Right atrium auricular region (tissue), 2 donors: ENCODE data around the gene VTI1B. TPM values are rescaled to one million over a fixed set of nuclear protein-coding genes. Genes with fewer than 3 reads are reported as not detected.

Experiments used
- DNase-seq: peaks from one replicate; pipeline ENCODE4 v3.0.0-alpha.2; 2019; ENCODE audit warnings: low spot score
- H3K27ac ChIP-seq, 2 donors: fragments of 200-600 bp; sonication (generic); 1 replicate in 1 of 2; 2 replicates in 1 of 2; pipeline ENCODE4 v1.5.1; 2016 to 2019
- H3K27me3 ChIP-seq, 2 donors: fragments of 200-600 bp; sonication (generic); one replicate each; pipeline versions ENCODE4 v1.5.1 to v1.6.0; 2017 to 2019
- H3K36me3 ChIP-seq: fragments of 200-600 bp; sonication (generic); one replicate; pipeline ENCODE4 v1.5.1; 2016
- H3K4me1 ChIP-seq, 2 donors: fragments of 200-600 bp; sonication (generic); one replicate each; pipeline versions ENCODE4 v1.5.1 to v1.6.0; 2017 to 2019
- H3K4me3 ChIP-seq, 2 donors: fragments of 200-600 bp; sonication (generic); 1 replicate in 1 of 2; 2 replicates in 1 of 2; pipeline ENCODE4 v1.5.1; 2017 to 2019; ENCODE audit warnings: mild to moderate bottlenecking in 1 of 2, moderate library complexity in 1 of 2
- H3K9me3 ChIP-seq, 2 donors: fragments of 200-600 bp; sonication (generic); one replicate each; pipeline ENCODE4 v1.5.1; 2019
- CTCF ChIP-seq, 2 donors: fragments of 200-600 bp; sonication (generic); IDR thresholded peaks; one replicate each; pipeline ENCODE4 v1.5.1; 2019; ENCODE audit warnings: antibody characterized with exemption in 2 of 2
- total RNA-seq, 2 donors: library from RNA; depleted of rRNA; stranded (reverse); fragments of >200 nt; gene quantifications; one replicate each; pipeline ENCODE4 v1.1.0, GENCODE V29; 2016

Gene VTI1B
- total RNA-seq, 2 donors from 2014 or later = 59.7 to 61.0 TPM

GRCh38 chr14:67599698-67600561 lies 74.5 kb downstream of the VTI1B start, which contains the start of gene PIGH:
Gene PIGH, minus strand, starts transcription at chr14:67600268. Its CDS starts 65 bp downstream, at chr14:67600203.
- DNase-seq = peak; percentile 84
- Histone ChIP-seq H3K4me1 (peaks cover 0 to 13% of the 10 kb centered on the region in 2 donors), H3K27me3 (no peaks in the 10 kb centered on the region), H3K36me3 (no peaks in the 10 kb centered on the region), H3K4me3 (peak within 1 kb of the TSS; percentile 89 to 92), H3K27ac (peak within 1 kb of the TSS; percentile 94 to 95), H3K9me3 (no peaks in the 10 kb centered on the region)
- TF ChIP-seq CTCF (IDR thresholded peaks at IDR 0.05) = peak in 1 of 2 donors; percentile 68

Other genes with a start within 250 kb of the VTI1B start
- gene TMEM229B, start 185.9 kb downstream of the VTI1B start, total RNA-seq = 1 to 10 TPM; 1.3 to 2.9 TPM
- 1 to 10 TPM; 2.3 to 5.3 TPM for gene PLEKHH1, start 141.3 kb downstream of the VTI1B start, total RNA-seq
- gene PIGH, start 74.4 kb downstream of the VTI1B start, total RNA-seq = 10 to 100 TPM; 13.8 to 15.3 TPM
- gene ARG2, start 54.7 kb downstream of the VTI1B start, total RNA-seq = under 1 TPM in 1 of 2 donors, not detected in 1; 0.59 TPM
- gene RDH11, start 21.1 kb upstream of the VTI1B start, total RNA-seq = 10 to 100 TPM; 20.8 to 24.0 TPM
- gene RDH12, start 27.3 kb upstream of the VTI1B start, total RNA-seq = not detected
- 10 to 100 TPM; 10.5 to 11.8 TPM for gene ZFYVE26, start 142.0 kb upstream of the VTI1B start, total RNA-seq
- 1 to 10 TPM; 1.2 to 1.5 TPM for gene RAD51B, start 145.1 kb upstream of the VTI1B start, total RNA-seq